Fibroblast of the aortic adventitia (primary cell): ENCODE measurements around the gene SQOR. TPM values are rescaled to one million over a fixed set of nuclear protein-coding genes. Genes with fewer than 3 reads are reported as not detected.

Experiments
- DNase-seq: peaks from one replicate; pipeline ENCODE4 v3.0.0-alpha.2; 2010; ENCODE audit warnings: low read depth
- H3K4me3 ChIP-seq: 2 replicates; pipeline ENCODE4 v1.5.1; 2011; ENCODE audit warnings: low read depth, mild to moderate bottlenecking, control low read depth, low read length, moderate library complexity
- small RNA-seq: library from RNA; depleted of rRNA; stranded (forward); fragments of <200 nt; gene quantifications from one replicate; pipeline ENCODE3, GENCODE V24; 2012
- total RNA-seq: library from RNA; depleted of rRNA; stranded (reverse); fragments of >200 nt; gene quantifications from 2 replicates; pipeline ENCODE4 v1.2.3, GENCODE V29; 2012; ENCODE audit warnings: low replicate concordance
- TF ChIP-seq, protein P1 (sequence below): IDR thresholded peaks from 2 replicates; pipeline ENCODE4 v1.5.1; 2011; ENCODE audit warnings: mild to moderate bottlenecking, low read length, control low read depth, inconsistent platforms; ENCODE audit not compliant: insufficient read depth

Gene SQOR
- total RNA-seq, 1 donor, result 101 TPM

DNA sequence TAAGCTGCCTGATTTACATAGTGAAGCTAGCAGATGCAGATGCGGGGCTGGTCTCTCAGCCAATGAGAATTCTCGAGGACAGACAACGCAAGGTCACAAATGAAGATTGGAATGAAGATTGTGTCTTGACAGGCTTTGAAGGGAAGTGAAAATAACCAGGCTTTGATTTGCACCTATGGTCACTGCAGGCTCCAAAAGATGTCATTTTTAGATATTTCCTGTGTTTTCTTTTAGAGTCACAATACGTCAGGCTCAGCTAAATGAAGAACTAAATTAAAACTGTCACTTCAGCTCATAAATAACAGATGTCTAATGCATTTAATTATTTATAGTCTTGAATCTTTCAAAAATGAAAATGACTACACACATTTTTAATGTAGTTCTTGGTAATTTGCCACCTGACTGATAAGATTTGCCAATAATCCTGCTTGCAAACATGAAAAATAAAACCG lies 99.5 kb downstream of the SQOR start:
- TF ChIP-seq, protein P1, sequence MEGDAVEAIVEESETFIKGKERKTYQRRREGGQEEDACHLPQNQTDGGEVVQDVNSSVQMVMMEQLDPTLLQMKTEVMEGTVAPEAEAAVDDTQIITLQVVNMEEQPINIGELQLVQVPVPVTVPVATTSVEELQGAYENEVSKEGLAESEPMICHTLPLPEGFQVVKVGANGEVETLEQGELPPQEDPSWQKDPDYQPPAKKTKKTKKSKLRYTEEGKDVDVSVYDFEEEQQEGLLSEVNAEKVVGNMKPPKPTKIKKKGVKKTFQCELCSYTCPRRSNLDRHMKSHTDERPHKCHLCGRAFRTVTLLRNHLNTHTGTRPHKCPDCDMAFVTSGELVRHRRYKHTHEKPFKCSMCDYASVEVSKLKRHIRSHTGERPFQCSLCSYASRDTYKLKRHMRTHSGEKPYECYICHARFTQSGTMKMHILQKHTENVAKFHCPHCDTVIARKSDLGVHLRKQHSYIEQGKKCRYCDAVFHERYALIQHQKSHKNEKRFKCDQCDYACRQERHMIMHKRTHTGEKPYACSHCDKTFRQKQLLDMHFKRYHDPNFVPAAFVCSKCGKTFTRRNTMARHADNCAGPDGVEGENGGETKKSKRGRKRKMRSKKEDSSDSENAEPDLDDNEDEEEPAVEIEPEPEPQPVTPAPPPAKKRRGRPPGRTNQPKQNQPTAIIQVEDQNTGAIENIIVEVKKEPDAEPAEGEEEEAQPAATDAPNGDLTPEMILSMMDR, result no peak
- no peak overlapping the region for H3K4me3 ChIP-seq
- no peak for DNase-seq

Small RNA genes within 50 kb of the gene (small RNA-seq; reads per million reads assigned to genes)
- not detected for gene RF00019

Other genes with a start within 250 kb of the SQOR start
- 15.3 and 18.0 TPM in 2 replicates for gene SLC30A4, start 112.3 kb upstream of the SQOR start, total RNA-seq
- gene BLOC1S6, start 47.6 kb upstream of the SQOR start, total RNA-seq, result 105 and 107 TPM in 2 replicates